GM06990 (cell line): ENCODE measurements around the gene NEK8.
A peak's percentile ranks its signal among the peaks of the same experiment; 100 is the strongest.

Source experiments
- DNase-seq: peaks from one replicate; pipeline ENCODE4 v3.0.0-alpha.2; 2011; ENCODE audit not compliant: insufficient read length; ENCODE audit errors: extremely low read depth
- H3K27me3 ChIP-seq: replicated peaks from 2 replicates; pipeline ENCODE4 v1.6.0; 2011; ENCODE audit warnings: low read length; ENCODE audit not compliant: control insufficient read depth, insufficient read depth
- H3K36me3 ChIP-seq: 2 replicates; pipeline ENCODE4 v1.5.1; 2011; ENCODE audit warnings: low read length; ENCODE audit not compliant: control insufficient read depth, insufficient read depth
- H3K4me3 ChIP-seq: replicated peaks from 2 replicates; pipeline ENCODE4 v1.5.1; 2011; ENCODE audit warnings: low read depth, mild to moderate bottlenecking, control low read depth, low read length
- TF ChIP-seq, protein P1 (sequence below): IDR thresholded peaks from 2 replicates; pipeline ENCODE4 v1.5.1; 2011; ENCODE audit warnings: low read length, control low read depth, mild to moderate bottlenecking, inconsistent platforms; ENCODE audit not compliant: insufficient read depth, poor library complexity, severe bottlenecking

NEK8 gene

DNA sequence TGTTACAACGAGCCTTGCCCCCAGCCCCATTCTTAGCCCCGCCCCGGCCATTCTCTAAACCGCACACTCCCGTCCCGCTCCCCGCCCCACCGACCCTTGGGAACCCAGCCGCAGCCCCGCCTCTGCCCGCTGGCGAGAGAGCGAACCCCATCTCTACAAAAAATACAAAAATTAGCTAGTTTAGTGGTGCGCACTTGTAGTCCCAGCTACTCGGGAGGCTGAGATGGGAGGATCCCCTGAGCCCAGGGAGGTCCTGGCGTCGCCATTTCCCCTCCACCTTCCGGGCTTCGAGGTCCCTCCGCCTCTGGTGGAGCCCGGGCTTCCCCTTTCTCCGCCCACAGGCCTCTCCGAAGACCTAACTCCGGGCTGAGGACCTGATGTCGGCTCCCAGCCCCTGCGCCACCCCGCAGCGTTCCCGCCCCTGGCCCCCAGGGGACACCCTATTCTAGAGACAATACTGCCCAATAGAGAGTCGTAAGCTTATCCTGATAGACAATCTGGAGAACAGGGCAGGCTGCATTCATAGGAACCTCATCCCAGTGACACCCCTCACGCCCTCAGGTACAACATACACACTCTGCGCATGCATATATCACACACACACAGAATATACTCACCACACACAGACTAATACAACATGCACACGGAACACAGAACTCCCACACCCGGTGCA is 16.4 kb upstream of the NEK8 start:
- Histone ChIP-seq H3K27me3 (no peaks in the 10 kb centered on the region), H3K4me3 (peak overlapping the region; percentile 73), H3K36me3 (no peaks in the 10 kb centered on the region)
- DNase-seq = peak; percentile 75
- TF ChIP-seq, protein P1, sequence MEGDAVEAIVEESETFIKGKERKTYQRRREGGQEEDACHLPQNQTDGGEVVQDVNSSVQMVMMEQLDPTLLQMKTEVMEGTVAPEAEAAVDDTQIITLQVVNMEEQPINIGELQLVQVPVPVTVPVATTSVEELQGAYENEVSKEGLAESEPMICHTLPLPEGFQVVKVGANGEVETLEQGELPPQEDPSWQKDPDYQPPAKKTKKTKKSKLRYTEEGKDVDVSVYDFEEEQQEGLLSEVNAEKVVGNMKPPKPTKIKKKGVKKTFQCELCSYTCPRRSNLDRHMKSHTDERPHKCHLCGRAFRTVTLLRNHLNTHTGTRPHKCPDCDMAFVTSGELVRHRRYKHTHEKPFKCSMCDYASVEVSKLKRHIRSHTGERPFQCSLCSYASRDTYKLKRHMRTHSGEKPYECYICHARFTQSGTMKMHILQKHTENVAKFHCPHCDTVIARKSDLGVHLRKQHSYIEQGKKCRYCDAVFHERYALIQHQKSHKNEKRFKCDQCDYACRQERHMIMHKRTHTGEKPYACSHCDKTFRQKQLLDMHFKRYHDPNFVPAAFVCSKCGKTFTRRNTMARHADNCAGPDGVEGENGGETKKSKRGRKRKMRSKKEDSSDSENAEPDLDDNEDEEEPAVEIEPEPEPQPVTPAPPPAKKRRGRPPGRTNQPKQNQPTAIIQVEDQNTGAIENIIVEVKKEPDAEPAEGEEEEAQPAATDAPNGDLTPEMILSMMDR = peak; percentile 16

DNA sequence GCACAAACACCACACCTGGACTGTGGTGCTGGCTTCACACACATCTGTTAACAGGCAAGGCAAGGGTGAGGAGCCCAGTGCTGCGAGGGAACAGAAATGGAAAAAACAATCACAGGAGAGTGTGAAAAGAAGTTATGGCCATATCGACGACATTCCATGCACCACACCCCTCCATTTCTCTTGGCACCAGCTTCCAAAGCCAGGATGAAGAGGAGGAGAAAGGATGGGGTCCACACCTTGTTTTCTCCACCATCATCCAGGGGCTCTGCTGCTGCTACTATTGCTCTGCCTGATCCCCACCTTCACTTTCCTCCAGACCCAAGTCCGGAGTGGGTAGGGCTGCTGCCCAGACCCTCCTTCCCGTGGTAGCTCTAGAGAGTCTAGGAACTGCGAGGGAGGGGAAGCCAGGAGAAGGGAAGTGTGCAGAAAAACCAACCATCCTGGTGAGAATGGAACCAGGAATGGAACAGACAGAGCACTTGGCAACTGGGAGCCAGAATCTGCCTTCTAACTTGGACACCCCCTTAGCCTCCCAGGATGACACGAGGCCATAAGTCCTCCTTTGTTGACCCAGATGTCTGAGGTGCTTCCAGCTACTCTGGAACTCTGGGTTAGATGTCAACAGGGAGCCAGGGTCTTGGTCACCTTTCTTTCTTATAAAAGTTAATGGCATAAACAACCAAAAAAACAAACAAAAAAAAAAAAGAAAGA is 15.7 kb upstream of the NEK8 start:
- Histone ChIP-seq H3K27me3 (no peaks in the 10 kb centered on the region), H3K4me3 (no peak overlapping the region), H3K36me3 (no peaks in the 10 kb centered on the region)
- TF ChIP-seq, protein P1 = no peak
- DNase-seq = no peak

DNA sequence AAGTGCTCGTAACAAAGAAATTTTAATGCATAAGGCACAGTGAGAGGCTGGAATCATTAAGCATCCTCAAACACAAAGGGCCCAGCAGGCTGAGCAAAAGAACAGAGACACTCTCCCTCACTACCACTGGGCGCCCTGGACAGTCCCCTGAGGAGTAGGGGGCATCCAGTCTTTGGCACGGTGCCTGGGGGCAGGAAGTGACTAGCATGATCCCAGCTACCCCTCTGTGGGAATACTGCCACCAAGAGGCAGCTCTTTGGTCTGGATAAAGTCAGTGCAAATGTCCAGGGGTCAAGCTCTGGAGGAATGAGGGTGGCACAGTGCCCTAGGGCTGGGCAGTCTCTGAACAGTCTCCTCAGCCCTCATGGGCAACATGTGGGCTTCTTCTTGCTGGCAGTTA is 14.3 kb upstream of the NEK8 start:
- H3K4me3 ChIP-seq = no peak overlapping the region
- no peaks in the 10 kb centered on the region for H3K36me3 ChIP-seq
- DNase-seq = no peak
- TF ChIP-seq, protein P1 = no peak
- no peaks in the 10 kb centered on the region; the same call in 1 of the 2 replicates for H3K27me3 ChIP-seq

DNA sequence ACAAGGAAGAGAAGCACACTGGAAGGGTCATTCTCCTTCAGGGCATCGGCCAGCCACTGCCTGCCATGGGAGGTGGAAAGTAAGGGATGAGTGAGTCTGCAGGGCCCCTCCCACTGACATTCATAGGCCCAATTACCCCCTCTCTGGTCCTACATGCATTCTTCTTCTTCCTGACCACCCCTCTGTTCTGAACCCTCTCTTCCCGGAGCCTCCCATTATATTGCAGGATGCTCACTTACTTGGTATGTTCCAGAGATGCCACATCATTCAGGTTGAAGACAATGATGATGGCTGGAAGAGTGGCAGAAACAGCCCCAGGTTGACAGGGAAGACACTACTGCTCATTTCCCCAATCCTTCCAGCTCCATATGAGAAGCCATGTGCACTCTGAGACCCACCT is 13.4 kb upstream of the NEK8 start:
- Histone ChIP-seq H3K4me3 (no peak overlapping the region), H3K36me3 (no peaks in the 10 kb centered on the region), H3K27me3 (no peaks in the 10 kb centered on the region; the same call in 1 of the 2 replicates)
- TF ChIP-seq, protein P1 = no peak
- no peak for DNase-seq

DNA sequence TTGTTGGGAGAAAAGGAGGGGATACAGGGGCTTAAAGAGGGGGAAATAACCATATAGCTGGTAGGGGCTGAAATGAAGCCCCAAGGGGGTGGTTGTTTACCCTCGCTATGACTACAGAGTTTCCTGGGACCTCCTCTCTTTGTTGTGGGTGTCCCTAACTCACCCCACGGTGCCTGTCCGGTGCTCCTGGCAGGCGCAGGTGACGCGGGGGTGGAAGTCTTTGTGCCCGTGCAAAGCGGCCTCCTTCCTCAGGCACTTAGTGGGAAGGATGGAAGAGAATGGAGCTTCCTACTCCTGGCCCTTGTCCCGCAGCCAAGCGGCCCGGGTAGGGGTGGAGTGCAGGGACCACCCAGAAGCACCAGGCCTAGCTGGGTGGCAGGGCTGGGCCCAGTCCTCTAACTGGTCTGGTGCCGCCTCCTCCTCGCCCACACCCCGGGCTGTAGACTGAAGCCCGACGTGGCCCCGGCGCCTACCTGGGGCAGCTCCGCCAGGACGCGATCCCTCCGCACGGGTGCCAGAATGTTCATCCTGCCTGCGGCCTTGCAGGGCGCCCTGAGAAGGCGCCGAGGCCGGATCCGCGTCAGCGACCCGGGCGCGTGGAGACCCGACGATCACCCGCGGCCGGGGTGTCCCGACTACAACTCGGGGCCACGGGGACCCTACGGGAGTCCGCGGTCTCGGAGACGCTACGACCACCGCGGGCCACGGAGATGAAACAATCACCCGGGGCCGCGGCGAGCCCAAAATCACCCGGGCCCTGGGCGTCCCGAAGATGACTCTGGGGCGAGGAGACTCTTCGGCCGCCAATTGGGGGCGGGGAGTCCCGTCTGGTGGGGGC is 11.6 kb upstream of the NEK8 start:
- Histone ChIP-seq H3K36me3 (peaks cover 10% of the 10 kb centered on the region), H3K4me3 (no peak overlapping the region), H3K27me3 (no peaks in the 10 kb centered on the region; the same call in 1 of the 2 replicates)
- TF ChIP-seq, protein P1 = no peak
- DNase-seq = peak; percentile 63
